Effector memory CD8-positive, alpha-beta T cell (primary cell): ENCODE results near the gene MSRB2.
"Not testable (repeated sequence)": the region's sequence is repeated elsewhere in the genome, so short reads cannot be mapped to it uniquely, and the experiment has no call there.

Experiments
- ATAC-seq: fragments of 150-1000 bp; cut with Tn5 transposase; replicated peaks from 2 replicates; pipeline ENCODE4 v1.10.0; 2021; ENCODE audit warnings: mild to moderate bottlenecking, moderate library complexity
- DNase-seq, 3 experiments: peaks; one replicate each; pipeline ENCODE4 v3.0.0; 2021
- H3K27ac Mint-ChIP-seq, 2 donors: one replicate each; pipeline ENCODE4 v1.8.0; 2022; ENCODE audit warnings: mild to moderate bottlenecking in 2 of 2, mixed read lengths in 2 of 2, moderate library complexity in 2 of 2
- H3K27me3 Mint-ChIP-seq, 2 donors: one replicate each; pipeline ENCODE4 v1.8.0; 2022; ENCODE audit warnings: mixed read lengths in 2 of 2
- H3K36me3 Mint-ChIP-seq: one replicate; pipeline ENCODE4 v1.8.0; 2022; ENCODE audit warnings: mild to moderate bottlenecking, moderate library complexity, mixed read lengths; ENCODE audit not compliant: insufficient read depth
- H3K4me1 Mint-ChIP-seq, 2 donors: one replicate each; pipeline ENCODE4 v1.8.0; 2022; ENCODE audit warnings: low read depth in 2 of 2, mixed read lengths in 2 of 2
- H3K4me3 Mint-ChIP-seq, 2 donors: one replicate each; pipeline ENCODE4 v1.8.0; 2022; ENCODE audit warnings: mild to moderate bottlenecking in 2 of 2, mixed read lengths in 2 of 2, moderate library complexity in 2 of 2
- H3K9me3 Mint-ChIP-seq, 2 donors: one replicate each; pipeline ENCODE4 v1.8.0; 2022; ENCODE audit warnings: mixed read lengths in 2 of 2

The MSRB2 gene

DNA sequence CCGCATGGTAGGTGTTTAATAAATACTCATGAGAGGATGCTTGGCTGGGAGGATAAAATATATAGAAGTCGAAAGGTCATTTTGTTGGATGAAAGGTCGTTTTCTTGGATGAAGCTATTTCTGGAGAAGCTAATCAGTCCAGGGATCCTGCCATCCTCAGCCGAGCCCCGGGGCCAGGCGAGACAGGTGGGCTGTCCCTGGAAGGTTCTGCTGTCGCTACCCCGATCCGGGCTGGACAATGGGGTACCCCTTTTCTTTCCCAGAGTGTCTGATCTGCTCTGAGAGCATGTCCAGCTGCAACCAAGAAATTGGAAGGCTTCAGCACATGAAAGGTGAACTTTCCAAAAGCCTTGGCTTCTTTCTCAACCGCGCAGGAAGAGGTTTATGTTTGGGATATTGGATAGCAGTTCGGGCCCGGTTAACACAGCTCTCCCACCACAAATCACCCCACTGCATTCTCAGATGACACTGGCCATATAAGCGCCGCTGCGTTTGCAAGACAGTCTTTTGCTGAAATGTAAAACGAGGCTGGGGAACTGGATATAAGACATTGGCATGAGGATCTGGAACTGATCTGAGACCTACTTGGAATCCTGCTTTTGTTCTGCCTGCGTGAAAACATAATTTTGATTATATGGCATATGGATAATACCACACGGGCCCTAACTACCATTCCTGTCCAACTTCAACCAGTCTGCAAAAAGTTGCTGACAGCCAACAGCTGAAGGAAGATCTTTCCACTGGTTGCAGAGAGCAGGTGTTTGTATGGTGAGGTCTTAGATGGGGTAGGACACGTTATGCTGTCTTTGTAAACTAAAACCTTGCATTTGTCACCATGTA lies 31.2 kb upstream of the MSRB2 start:
- no peak overlapping the region for H3K4me3 Mint-ChIP-seq
- H3K4me1 Mint-ChIP-seq: peaks cover 3% of the 10 kb centered on the region in 2 donors
- H3K9me3 Mint-ChIP-seq: no peaks in the 10 kb centered on the region
- H3K27ac Mint-ChIP-seq: no peak overlapping the region
- peaks cover 29 to 50% of the 10 kb centered on the region in 2 donors for H3K27me3 Mint-ChIP-seq
- no peaks in the 10 kb centered on the region for H3K36me3 Mint-ChIP-seq
- no peak for ATAC-seq
- no peak for DNase-seq

GRCh38 chr10:23064813-23065114 lies 30.6 kb upstream of the MSRB2 start:
- H3K4me3 Mint-ChIP-seq, H3K27ac Mint-ChIP-seq, ATAC-seq, H3K9me3 Mint-ChIP-seq, H3K4me1 Mint-ChIP-seq, H3K36me3 Mint-ChIP-seq, DNase-seq: not testable (repeated sequence)
- H3K27me3 Mint-ChIP-seq: peaks cover 33 to 47% of the 10 kb centered on the region in 2 donors

DNA sequence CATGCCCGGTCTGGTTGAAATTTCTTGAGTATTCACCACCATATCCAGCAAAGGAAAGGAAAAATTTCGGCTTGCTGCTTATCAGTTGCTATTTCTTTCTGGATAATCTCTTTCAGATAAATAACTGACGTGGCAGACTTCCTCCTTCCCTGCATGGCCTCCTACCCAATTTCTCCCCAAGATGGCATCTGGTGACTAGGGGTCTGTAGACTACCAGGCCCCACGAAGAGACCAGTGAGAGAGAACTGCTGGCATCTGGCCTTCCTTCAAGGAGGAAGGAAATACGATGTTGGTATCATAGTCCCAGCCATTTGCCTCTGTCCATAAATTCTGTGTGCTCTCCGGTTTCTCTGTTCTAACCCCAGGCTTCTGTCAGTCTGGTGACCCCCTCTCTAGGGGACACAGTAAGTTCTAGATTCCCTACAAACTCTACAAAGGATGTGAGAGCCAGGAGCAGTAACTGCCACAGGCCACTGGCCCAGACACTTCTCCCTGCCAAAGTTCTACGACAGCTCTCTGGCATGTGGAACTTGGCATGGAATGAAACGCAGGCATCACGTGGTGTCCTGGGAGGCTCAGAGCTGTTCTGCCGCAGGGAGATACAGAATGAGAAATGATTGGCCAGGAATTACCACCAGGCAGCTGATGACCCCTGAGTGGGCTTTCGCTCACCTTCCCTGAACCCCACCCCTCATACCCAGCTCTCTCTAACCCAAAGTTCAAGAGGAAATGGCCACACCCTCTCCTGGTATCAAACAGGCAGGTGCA lies 30.0 kb upstream of the MSRB2 start:
- Mint-ChIP-seq H3K9me3 (no peaks in the 10 kb centered on the region), H3K36me3 (no peaks in the 10 kb centered on the region), H3K27ac (no peak overlapping the region), H3K27me3 (peaks cover 30 to 41% of the 10 kb centered on the region in 2 donors), H3K4me1 (peaks cover 3% of the 10 kb centered on the region in 2 donors), H3K4me3 (no peak overlapping the region)
- DNase-seq (no peak), ATAC-seq (no peak)

- Mint-ChIP-seq H3K9me3 (no peaks in the 10 kb centered on the region), H3K36me3 (no peaks in the 10 kb centered on the region), H3K27me3 (peaks cover 27 to 30% of the 10 kb centered on the region in 2 donors), H3K27ac (no peak overlapping the region), H3K4me1 (peaks cover 3% of the 10 kb centered on the region in 2 donors), H3K4me3 (no peak overlapping the region)
- ATAC-seq (no peak), DNase-seq (no peak)
These were observed 28.0 kb upstream of the MSRB2 start for GRCh38 chr10:23067337-23067736.

DNA sequence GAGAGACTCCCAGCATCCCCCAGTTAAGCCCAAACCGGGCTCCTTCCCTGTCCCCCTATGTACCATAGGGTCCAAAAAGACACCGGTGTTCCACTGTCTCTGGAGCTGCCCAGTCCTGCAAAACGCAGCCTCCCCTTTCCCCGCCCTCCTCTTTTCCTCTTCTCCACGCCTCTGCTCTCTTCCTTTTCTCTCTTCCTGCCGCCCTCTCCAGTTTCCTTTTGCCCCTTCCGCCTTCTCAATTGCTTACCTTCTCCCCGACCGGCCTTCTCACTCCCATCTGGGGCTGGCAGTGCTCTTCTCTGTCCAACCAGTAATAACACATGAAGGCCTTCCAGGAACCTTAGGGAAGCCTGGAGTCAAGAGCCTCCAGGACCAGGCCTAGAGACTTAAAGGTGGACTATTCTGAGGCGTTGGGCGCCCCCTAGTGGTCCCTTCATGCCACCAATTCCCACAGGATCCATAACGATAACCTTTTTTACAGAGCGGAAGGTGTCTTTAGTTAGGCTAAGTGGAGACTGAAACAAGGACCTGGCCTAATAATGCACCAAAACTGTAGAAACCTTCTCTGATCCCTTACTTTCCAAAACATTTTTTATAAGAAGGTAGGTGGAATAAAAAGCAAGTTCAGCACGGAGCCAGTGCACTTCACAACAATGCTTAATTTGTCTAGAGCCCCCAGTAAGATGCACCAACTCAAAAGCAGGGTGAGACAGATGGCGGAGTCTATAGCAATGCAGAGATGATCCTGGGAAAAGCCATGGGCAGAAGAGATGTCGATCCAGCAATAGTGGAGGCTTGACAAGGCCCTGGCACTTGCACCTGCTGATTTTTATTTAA lies 27.2 kb upstream of the MSRB2 start:
- Mint-ChIP-seq H3K4me3 (no peak overlapping the region), H3K4me1 (peaks cover 3% of the 10 kb centered on the region in 2 donors), H3K36me3 (no peaks in the 10 kb centered on the region), H3K27me3 (peaks cover 30 to 32% of the 10 kb centered on the region in 2 donors), H3K9me3 (no peaks in the 10 kb centered on the region), H3K27ac (peak overlapping the region; percentile 49)
- ATAC-seq (peak; percentile 56), DNase-seq (peak; percentile 46 to 53 (median 48))

DNA sequence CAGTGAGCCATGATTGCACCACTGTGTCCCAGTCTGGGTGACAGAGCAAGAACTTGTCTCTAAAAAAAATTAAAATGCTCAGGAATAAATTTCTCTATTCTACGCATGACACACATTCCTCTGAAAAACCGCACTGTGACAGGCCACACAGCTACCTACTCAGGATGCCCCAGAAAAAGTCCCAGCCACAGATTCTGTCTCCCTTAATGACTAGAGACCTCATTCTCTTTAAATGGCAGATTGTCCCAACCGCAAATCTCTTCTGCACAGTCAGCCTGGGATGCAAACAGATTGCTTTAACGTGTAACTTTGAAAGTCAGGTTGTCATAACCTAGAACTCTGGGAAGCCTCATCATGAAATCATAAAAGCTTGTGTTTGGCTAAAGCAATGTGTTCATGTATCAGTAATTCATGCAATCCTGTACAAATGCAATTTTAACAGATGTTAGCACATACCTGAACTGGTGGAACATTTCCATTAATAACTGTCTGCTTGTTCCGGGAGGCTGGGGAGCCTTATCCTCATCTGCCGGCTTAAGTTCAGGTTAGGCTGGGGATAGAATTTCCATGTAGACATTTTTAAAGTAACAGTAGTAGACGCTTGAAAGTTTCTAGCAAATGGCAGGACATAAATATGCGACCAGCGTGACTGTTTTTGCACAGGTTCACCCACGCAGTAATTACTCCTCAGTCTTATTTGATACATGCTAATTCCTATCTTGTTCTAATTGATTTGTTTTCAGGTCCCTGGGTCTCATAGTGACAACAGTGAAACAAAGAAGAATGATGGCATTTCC lies 26.2 kb upstream of the MSRB2 start:
- Mint-ChIP-seq H3K4me3 (no peak overlapping the region), H3K36me3 (no peaks in the 10 kb centered on the region), H3K27ac (no peak overlapping the region), H3K9me3 (no peaks in the 10 kb centered on the region), H3K27me3 (peaks cover 20 to 23% of the 10 kb centered on the region in 2 donors), H3K4me1 (peaks cover 3% of the 10 kb centered on the region in 2 donors)
- DNase-seq (no peak), ATAC-seq (no peak)

DNA sequence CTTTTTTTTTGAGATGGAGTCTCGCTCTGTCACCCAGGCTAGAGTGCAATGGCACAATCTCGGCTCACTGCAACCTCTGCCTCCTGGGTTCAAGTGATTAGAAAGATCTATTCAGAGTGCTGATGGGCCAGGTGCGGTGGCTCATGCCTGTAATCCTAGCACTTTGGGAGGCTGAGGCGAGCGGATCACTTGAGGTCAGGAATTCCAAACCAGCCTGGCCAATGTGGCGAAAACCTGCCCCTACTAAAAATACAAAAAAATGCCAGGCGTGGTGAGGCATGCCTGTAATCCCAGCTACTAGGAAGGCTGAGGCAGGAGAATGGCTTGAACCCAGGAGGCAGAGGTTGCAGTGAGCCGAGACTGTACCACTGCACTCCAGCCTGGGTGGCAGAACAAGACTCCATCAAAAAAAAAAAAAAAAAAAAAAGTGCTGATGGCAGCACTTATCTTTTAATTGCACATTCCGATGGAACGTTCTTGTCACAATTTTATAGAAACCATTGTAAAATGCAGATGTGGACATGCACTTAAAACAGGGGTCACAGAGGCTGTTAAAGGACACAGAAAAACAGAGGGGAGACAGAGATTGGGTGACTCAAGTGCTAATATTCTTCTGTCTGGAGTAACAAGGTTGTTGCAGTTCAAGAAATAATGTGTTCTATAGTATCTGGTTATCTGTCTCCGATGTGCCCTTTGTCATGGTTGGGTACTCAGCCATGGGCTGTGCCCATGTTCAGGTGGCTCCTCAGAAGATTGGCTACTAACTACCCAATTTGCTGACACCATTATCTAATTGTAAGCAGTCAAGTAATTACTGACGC lies 25.1 kb upstream of the MSRB2 start:
- DNase-seq, H3K4me1 Mint-ChIP-seq, ATAC-seq, H3K36me3 Mint-ChIP-seq, H3K9me3 Mint-ChIP-seq, H3K4me3 Mint-ChIP-seq, H3K27ac Mint-ChIP-seq: not testable (repeated sequence)
- H3K27me3 Mint-ChIP-seq: peaks cover 24 to 26% of the 10 kb centered on the region in 2 donors

GRCh38 chr10:23070913-23071218 lies 24.5 kb upstream of the MSRB2 start:
- no peak for ATAC-seq
- no peak for DNase-seq
- H3K4me3 Mint-ChIP-seq: no peak overlapping the region
- H3K4me1 Mint-ChIP-seq: peaks cover 3% of the 10 kb centered on the region in 2 donors
- no peak overlapping the region for H3K27ac Mint-ChIP-seq
- no peaks in the 10 kb centered on the region for H3K9me3 Mint-ChIP-seq
- H3K36me3 Mint-ChIP-seq: no peaks in the 10 kb centered on the region
- peaks cover 30 to 31% of the 10 kb centered on the region in 2 donors for H3K27me3 Mint-ChIP-seq

DNA sequence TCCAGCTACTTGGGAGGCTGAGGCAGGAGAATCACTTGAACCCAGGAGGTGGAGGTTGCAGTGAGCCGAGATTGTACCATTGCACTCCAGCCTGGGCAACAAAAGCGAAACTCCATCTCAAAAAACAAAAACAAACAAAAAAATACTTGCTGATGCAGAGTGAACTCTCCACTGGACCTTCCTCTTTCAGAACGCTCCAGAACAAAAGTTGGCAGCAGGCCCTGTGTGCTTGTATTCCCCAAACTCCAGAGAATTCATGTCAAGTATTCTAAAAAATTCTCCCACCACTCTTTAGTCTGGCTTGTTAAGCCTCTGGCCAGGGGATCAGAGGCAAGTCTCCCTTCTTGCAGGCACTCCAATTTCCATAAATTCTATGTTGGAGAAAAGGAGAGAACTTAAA lies 22.8 kb upstream of the MSRB2 start:
- H3K4me1 Mint-ChIP-seq, H3K4me3 Mint-ChIP-seq, DNase-seq, H3K9me3 Mint-ChIP-seq, H3K27ac Mint-ChIP-seq, ATAC-seq, H3K36me3 Mint-ChIP-seq: not testable (repeated sequence)
- H3K27me3 Mint-ChIP-seq: peaks cover 42 to 46% of the 10 kb centered on the region in 2 donors

DNA sequence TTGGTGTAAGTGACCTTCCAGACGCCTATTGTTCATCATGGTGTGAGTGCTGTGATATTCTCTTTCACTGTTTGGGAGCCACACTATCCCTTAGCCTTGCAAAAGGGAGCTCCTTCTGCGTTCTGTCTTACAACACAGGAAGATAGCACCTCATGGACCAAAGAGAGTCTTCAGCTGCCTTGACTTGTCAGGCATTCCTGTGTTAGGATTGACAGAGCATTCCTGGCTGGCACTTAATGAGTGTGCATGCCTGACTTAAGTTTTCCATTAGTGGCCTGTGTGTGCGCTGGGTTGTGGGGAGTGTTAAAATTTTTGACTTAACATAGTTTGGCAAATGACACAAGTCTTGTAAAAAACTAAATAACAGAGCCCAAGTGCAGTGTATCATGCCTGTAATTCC lies 21.9 kb upstream of the MSRB2 start:
- no peaks in the 10 kb centered on the region for H3K4me1 Mint-ChIP-seq
- H3K9me3 Mint-ChIP-seq: no peaks in the 10 kb centered on the region
- H3K27me3 Mint-ChIP-seq: peaks cover 33 to 46% of the 10 kb centered on the region in 2 donors
- no peak overlapping the region for H3K4me3 Mint-ChIP-seq
- no peak overlapping the region for H3K27ac Mint-ChIP-seq
- H3K36me3 Mint-ChIP-seq: no peaks in the 10 kb centered on the region
- DNase-seq (no peak), ATAC-seq (no peak)

- Mint-ChIP-seq H3K4me1 (no peaks in the 10 kb centered on the region), H3K27ac (no peak overlapping the region), H3K27me3 (peaks cover 50 to 53% of the 10 kb centered on the region in 2 donors), H3K36me3 (no peaks in the 10 kb centered on the region), H3K4me3 (no peak overlapping the region), H3K9me3 (no peaks in the 10 kb centered on the region)
- no peak for DNase-seq
- no peak for ATAC-seq
These were observed 19.7 kb upstream of the MSRB2 start for GRCh38 chr10:23075672-23076071.

DNA sequence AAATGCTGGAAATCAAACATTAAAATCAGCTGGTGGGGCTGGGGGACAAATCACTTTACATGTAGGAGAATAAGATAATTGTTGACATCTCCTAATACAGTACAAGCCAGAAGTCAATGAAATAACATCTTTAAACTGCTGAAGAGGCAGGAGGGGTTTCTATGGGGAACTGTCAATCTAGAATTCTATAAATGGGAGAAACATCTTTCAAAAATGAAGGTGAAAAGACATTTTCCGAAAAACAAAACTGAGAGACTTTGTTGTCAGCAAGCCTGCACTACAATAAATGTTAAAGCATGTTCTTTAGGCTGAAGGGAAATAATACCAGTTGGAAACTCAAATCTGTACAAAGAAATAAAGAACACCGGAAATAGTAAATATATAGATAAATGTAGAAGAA lies 17.3 kb upstream of the MSRB2 start:
- ATAC-seq (no peak), DNase-seq (no peak)
- H3K36me3 Mint-ChIP-seq: no peaks in the 10 kb centered on the region
- H3K4me1 Mint-ChIP-seq: no peaks in the 10 kb centered on the region
- no peak overlapping the region for H3K27ac Mint-ChIP-seq
- H3K9me3 Mint-ChIP-seq: no peaks in the 10 kb centered on the region
- H3K27me3 Mint-ChIP-seq: peaks cover 65 to 74% of the 10 kb centered on the region in 2 donors
- H3K4me3 Mint-ChIP-seq: no peak overlapping the region
